HepG2 (cell line): ENCODE results near the gene PGK1. TPM values are rescaled to one million over a fixed set of nuclear protein-coding genes. Genes with fewer than 3 reads are reported as not detected.

ENCODE experiments used
- ATAC-seq: fragments of 200-7000 bp; cut with Tn5 transposase; 3 replicates; pipeline ENCODE4 v1.9.1; 2020; ENCODE audit warnings: mild to moderate bottlenecking, moderate library complexity
- BruUV-seq: library from RNA; stranded (reverse); fragments of 400-500 nt; replicated peaks from 2 replicates; lab custom pipeline; 2021; lab: Mats Ljungman, UMichigan
- CTCF ChIA-PET: fragments of 300-600 bp; formaldehyde crosslinking; extraction: SDS; loops from one replicate; lab custom pipeline; 2021; ENCODE audit warnings: low total read pairs, inconsistent platforms, low intra/inter-chr PET ratio; lab: Yijun Ruan, JAX
- POLR2A ChIA-PET: fragments of 350-600 bp; sonication (Branson Sonifier 250); formaldehyde crosslinking; loops from one replicate; lab custom pipeline; 2020; ENCODE audit warnings: antibody characterized with exemption, inconsistent platforms; lab: Yijun Ruan, JAX
- DNase-seq: peaks from one replicate; pipeline ENCODE4 v3.0.0-alpha.2; 2015; ENCODE audit warnings: low spot score
- FAIRE-seq: peaks from 3 replicates; lab custom pipeline; 2011; peaks lifted over from hg19 to GRCh38; lab: Jason Lieb, UNC
- H2AFZ ChIP-seq: one replicate; pipeline ENCODE4 v1.6.1; 2011; ENCODE audit warnings: low read length, inconsistent platforms
- H3K27ac ChIP-seq: fragments of 300-600 bp; 3 replicates; pipeline ENCODE4 v1.8.0; 2011; ENCODE audit warnings: mixed run types, mild to moderate bottlenecking, mixed read lengths, low read length, inconsistent platforms; ENCODE audit not compliant: insufficient read depth; ENCODE audit errors: extremely low read length
- H3K27me3 ChIP-seq, 2 experiments: fragments of 200-600 bp in 1 of 2; 2 replicates in 1 of 2; 3 replicates in 1 of 2; pipeline versions ENCODE4 v1.6.0 to v1.8.0; 2011; ENCODE audit warnings: low read length in 2 of 2, mild to moderate bottlenecking in 2 of 2, moderate library complexity in 2 of 2, inconsistent platforms in 1 of 2; ENCODE audit not compliant: insufficient read depth in 2 of 2, control insufficient read depth in 1 of 2
- H3K36me3 ChIP-seq, 2 experiments: fragments of 200-600 bp in 1 of 2; replicated peaks in 1 of 2; 2 replicates in 1 of 2; 3 replicates in 1 of 2; pipeline versions ENCODE4 v1.5.1 to v1.8.0; 2011; ENCODE audit warnings: low read length in 2 of 2, inconsistent platforms in 1 of 2; ENCODE audit not compliant: insufficient read depth in 2 of 2, control insufficient read depth in 1 of 2
- H3K4me1 ChIP-seq: 2 replicates; pipeline ENCODE4 v1.5.1; 2012; ENCODE audit warnings: low read length, inconsistent platforms; ENCODE audit not compliant: insufficient read depth
- H3K4me2 ChIP-seq: 2 replicates; pipeline ENCODE4 v1.6.0; 2011; ENCODE audit warnings: low read depth, low read length, inconsistent platforms
- H3K4me3 ChIP-seq, 3 experiments: fragments of 200-600 bp in 1 of 3; sonication (generic), shearing (Covaris generic) in 1 of 3; replicated peaks in 1 of 3; 2 replicates each; pipeline ENCODE4 v1.5.1; 2011 to 2016; ENCODE audit warnings: low read length in 3 of 3, inconsistent platforms in 2 of 3, low read depth in 2 of 3, mild to moderate bottlenecking in 2 of 3, control low read depth in 1 of 3, mixed read lengths in 1 of 3; ENCODE audit not compliant: insufficient read depth in 1 of 3
- H3K79me2 ChIP-seq: one replicate; pipeline ENCODE4 v1.6.1; 2011; ENCODE audit warnings: low read length, inconsistent platforms; ENCODE audit not compliant: insufficient read depth
- H3K9ac ChIP-seq: 2 replicates; pipeline ENCODE4 v1.6.0; 2011; ENCODE audit warnings: mild to moderate bottlenecking, low read depth, low read length, inconsistent platforms; ENCODE audit not compliant: insufficient read depth
- H3K9me3 ChIP-seq: 2 replicates; pipeline ENCODE4 v1.5.1; 2012; ENCODE audit warnings: mild to moderate bottlenecking, low read length
- H4K20me1 ChIP-seq: 2 replicates; pipeline ENCODE4 v1.6.0; 2011; ENCODE audit warnings: inconsistent platforms, mild to moderate bottlenecking, low read length, moderate library complexity; ENCODE audit not compliant: insufficient read depth
- CENPX ChIP-seq: sonication (generic); formaldehyde crosslinking; IDR thresholded peaks from 2 replicates; pipeline ENCODE4 v1.9.0; 2021; ENCODE audit warnings: mild to moderate bottlenecking, missing genetic modification reagents, moderate library complexity
- HNRNPK ChIP-seq: fragments of 200-400 bp; formaldehyde crosslinking; IDR thresholded peaks from 2 replicates; pipeline ENCODE4 v1.6.1; 2018; ENCODE audit warnings: low read length, low read depth, moderate library complexity, mild to moderate bottlenecking; ENCODE audit not compliant: poor library complexity, severe bottlenecking
- KDM1A ChIP-seq: IDR thresholded peaks from 2 replicates; pipeline ENCODE4 v1.6.1; 2016; ENCODE audit warnings: missing compliant biosample characterization
- MAFK ChIP-seq, 2 experiments: IDR thresholded peaks in 1 of 2; conservative IDR thresholded peaks in 1 of 2; 2 replicates each; pipeline ENCODE4 v1.6.1; 2011; ENCODE audit warnings: improper control_type of control experiment in 2 of 2, low read length in 2 of 2
- MBD4 ChIP-seq: IDR thresholded peaks from 2 replicates; pipeline ENCODE4 v1.6.1; 2012; ENCODE audit warnings: low read length, inconsistent platforms, borderline replicate concordance
- PAF1 ChIP-seq: IDR thresholded peaks from 2 replicates; pipeline ENCODE4 v1.6.1; 2016; ENCODE audit warnings: missing genetic modification reagents, missing compliant biosample characterization
- PCBP1 ChIP-seq: fragments of 200-400 bp; formaldehyde crosslinking; IDR thresholded peaks from 2 replicates; pipeline ENCODE4 v1.6.1; 2017; ENCODE audit warnings: mild to moderate bottlenecking, low read depth, low read length, borderline replicate concordance
- PLRG1 ChIP-seq: fragments of 450-650 bp; conservative IDR thresholded peaks from 2 replicates; pipeline ENCODE4 v1.6.1; 2016
- POLR2A ChIP-seq, 2 experiments: IDR thresholded peaks; 2 replicates each; pipeline ENCODE4 v1.6.1; 2011; ENCODE audit warnings: low read depth in 2 of 2, low read length in 2 of 2, mild to moderate bottlenecking in 1 of 2, moderate library complexity in 1 of 2; ENCODE audit not compliant: insufficient read depth in 1 of 2
- POLR2G ChIP-seq: fragments of 200-400 bp; formaldehyde crosslinking; IDR thresholded peaks from 2 replicates; pipeline ENCODE4 v1.6.1; 2018; ENCODE audit warnings: mild to moderate bottlenecking, low read depth, low read length, moderate library complexity
- SOX5 ChIP-seq: IDR thresholded peaks from 2 replicates; pipeline ENCODE4 v1.6.1; 2016; ENCODE audit warnings: borderline replicate concordance
- ZNF121 ChIP-seq: sonication (generic); formaldehyde crosslinking; IDR thresholded peaks from 2 replicates; pipeline ENCODE4 v1.5.0; 2020; ENCODE audit warnings: mild to moderate bottlenecking, missing genetic modification reagents
- ZNF430 ChIP-seq: sonication (generic); formaldehyde crosslinking; IDR thresholded peaks from 2 replicates; pipeline ENCODE4 v1.9.0; 2021; ENCODE audit warnings: mild to moderate bottlenecking, missing genetic modification reagents
- ZNF550 ChIP-seq: sonication (generic); formaldehyde crosslinking; IDR thresholded peaks from 2 replicates; pipeline ENCODE4 v1.4.0; 2020; ENCODE audit warnings: mild to moderate bottlenecking, missing genetic modification reagents, borderline replicate concordance
- ZNF615 ChIP-seq: sonication (generic); formaldehyde crosslinking; IDR thresholded peaks from 2 replicates; pipeline ENCODE4 v1.5.0; 2020; ENCODE audit warnings: mild to moderate bottlenecking, missing genetic modification reagents, borderline replicate concordance
- ZNF629 ChIP-seq: sonication (generic); formaldehyde crosslinking; conservative IDR thresholded peaks from 2 replicates; pipeline ENCODE4 v1.5.0; 2020; ENCODE audit warnings: missing genetic modification reagents
- WGBS: methylation state at CpG from one replicate; pipeline ENCODE4 v1.1.6; 2017; ENCODE audit warnings: low lambda C conversion rate; 5-methylcytosine and 5-hydroxymethylcytosine counted together
- in situ Hi-C: cut with HindIII; loops from 2 replicates; pipeline ENCODE4 v1.10.0; 2017; ENCODE audit warnings: low pct_unique_long_range_greater_than_20kb; ENCODE audit not compliant: extremely low pct_ligation_motif_present
- intact Hi-C: fragments of 100-400 bp; cut with micrococcal nuclease; formaldehyde crosslinking; loops from one replicate; pipeline ENCODE4 v1.10.0; 2022; ENCODE audit not compliant: unreplicated experiment
- polyA plus RNA-seq, 8 experiments: library from polyadenylated mRNA; depleted of rRNA in 3 of 8; stranded (reverse) in 7 of 8; unstranded in 1 of 8; fragments of >200 nt; fragmentation: Illumina TruSeq in 4 of 8; extraction: Trizol in 4 of 8; gene quantifications; 2 replicates each; pipeline versions ENCODE4 v1.2.1 to v1.2.3, GENCODE V29; 2011 to 2016; ENCODE audit warnings: low read depth in 4 of 8, missing spikeins in 1 of 8, mixed read lengths in 1 of 8; ENCODE audit not compliant: insufficient read depth in 1 of 8
- total RNA-seq, 5 experiments: library from RNA; depleted of rRNA; stranded (reverse); fragments of >200 nt; fragmentation: Illumina TruSeq; extraction: Trizol; gene quantifications; 2 replicates each; pipeline ENCODE4 v1.2.3, GENCODE V29; 2016; ENCODE audit warnings: low read depth in 1 of 5
- TF ChIP-seq, protein P1 (sequence below): sonication (generic); formaldehyde crosslinking; IDR thresholded peaks from 2 replicates; pipeline ENCODE4 v1.8.1; 2023; ENCODE audit warnings: mild to moderate bottlenecking, inconsistent platforms, moderate library complexity, missing genetic modification reagents, borderline replicate concordance
- TF ChIP-seq, protein P2 (sequence below): sonication (generic); formaldehyde crosslinking; IDR thresholded peaks from 2 replicates; pipeline ENCODE4 v1.5.0; 2020; ENCODE audit warnings: missing genetic modification reagents

PGK1 gene
- total and polyA plus RNA-seq, 2 of the 13 experiments (the other 11 are each of a cell fraction or from before 2014, with no cell fraction given), result 325 to 1,274 TPM

DNA sequence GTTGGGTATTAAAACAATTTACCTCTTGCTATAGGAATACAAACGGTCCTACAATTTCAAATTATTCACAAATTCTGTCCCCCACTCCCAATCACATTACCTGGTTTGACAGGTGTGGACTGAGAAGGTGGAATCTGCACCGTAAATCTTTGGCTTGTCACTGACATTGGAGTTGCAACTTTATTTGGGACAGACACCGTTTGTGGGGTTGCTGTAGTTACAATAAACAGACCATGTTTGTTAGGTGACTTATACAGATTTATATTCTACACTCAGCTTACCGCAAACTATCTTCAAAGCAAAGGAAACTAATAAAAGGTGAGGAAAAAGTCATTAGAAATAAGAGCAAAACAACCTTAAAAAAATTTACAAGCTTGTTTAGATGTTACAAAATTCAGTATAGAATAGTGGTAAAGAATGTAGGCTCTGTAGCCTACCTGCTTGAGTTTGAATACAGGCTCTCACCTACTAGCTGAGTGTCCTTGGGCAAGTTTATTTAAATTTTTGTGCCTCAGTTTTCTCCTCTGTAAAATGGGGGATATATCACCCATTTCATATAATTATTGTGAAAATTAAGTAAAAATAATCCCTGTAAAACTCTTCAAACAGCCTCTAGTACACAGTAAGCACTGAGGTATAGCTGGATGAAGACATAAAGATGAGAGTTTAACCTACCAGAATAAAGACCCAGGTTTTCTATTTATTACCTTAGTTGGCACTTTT lies 29.4 kb downstream of the PGK1 start:
- ChIA-PET POLR2A (no interaction called here), CTCF (no interaction called here)
- Histone ChIP-seq H3K4me2 (no peak overlapping the region), H2AFZ (no peak overlapping the region), H4K20me1 (peaks cover 11% of the 10 kb centered on the region), H3K9me3 (no peaks in the 10 kb centered on the region), H3K27ac (no peak overlapping the region), H3K36me3 (peaks cover 0 to 3% of the 10 kb centered on the region in 2 experiments; a peak in 1 of 5 replicates), H3K9ac (no peak overlapping the region), H3K4me1 (no peaks in the 10 kb centered on the region), H3K27me3 (no peaks in the 10 kb centered on the region), H3K4me3 (no peak overlapping the region), H3K79me2 (no peaks in the 10 kb centered on the region)
- in situ Hi-C loops (no loop called here), intact Hi-C loops (no loop called here)
- no TSS peak for BruUV-seq
- ATAC-seq (no peak), FAIRE-seq (no peak), DNase-seq (no peak)
- WGBS, result 94% methylated on average over 4 of the region's 4 CpGs
- TF ChIP-seq MBD4 (peak; percentile 30; the same call in 1 of the 2 replicates), CENPX (CRISPR knock-in tag) (no peak), PLRG1 (no peak), POLR2G (peak; percentile 43; the same call in 1 of the 2 replicates), PCBP1 (no peak), ZNF615 (no peak), ZNF629 (peak; percentile 70), ZNF430 (CRISPR knock-in tag) (no peak), MAFK (conservative IDR thresholded peaks at IDR 0.05 in 1 of 2, IDR thresholded peaks at IDR 0.05 in 1 of 2; ENCODE audit: low read length in 2 of 2) (peak in 1 of 2 experiments; percentile 48; a peak in 1 of 4 replicates), PAF1 (CRISPR knock-in tag) (no peak), HNRNPK (no peak), ZNF550 (CRISPR knock-in tag) (no peak), KDM1A (CRISPR knock-in tag) (no peak), POLR2A (IDR thresholded peaks at IDR 0.05; ENCODE audit: insufficient read depth in 1 of 2, low read depth in 2 of 2, low read length in 2 of 2) (peak in 1 of 2 experiments; percentile 39; a peak in 1 of 4 replicates), SOX5 (CRISPR knock-in tag) (no peak), ZNF121 (CRISPR knock-in tag) (no peak)
- TF ChIP-seq, protein P1, sequence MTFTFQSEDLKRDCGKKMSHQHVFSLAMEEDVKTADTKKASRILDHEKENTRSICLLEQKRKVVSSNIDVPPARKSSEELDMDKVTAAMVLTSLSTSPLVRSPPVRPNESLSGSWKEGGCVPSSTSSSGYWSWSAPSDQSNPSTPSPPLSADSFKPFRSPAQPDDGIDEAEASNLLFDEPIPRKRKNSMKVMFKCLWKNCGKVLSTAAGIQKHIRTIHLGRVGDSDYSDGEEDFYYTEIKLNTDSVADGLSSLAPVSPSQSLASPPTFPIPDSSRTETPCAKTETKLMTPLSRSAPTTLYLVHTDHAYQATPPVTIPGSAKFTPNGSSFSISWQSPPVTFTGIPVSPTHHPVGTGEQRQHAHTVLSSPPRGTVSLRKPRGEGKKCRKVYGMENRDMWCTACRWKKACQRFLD, result no peak
- TF ChIP-seq, protein P2, sequence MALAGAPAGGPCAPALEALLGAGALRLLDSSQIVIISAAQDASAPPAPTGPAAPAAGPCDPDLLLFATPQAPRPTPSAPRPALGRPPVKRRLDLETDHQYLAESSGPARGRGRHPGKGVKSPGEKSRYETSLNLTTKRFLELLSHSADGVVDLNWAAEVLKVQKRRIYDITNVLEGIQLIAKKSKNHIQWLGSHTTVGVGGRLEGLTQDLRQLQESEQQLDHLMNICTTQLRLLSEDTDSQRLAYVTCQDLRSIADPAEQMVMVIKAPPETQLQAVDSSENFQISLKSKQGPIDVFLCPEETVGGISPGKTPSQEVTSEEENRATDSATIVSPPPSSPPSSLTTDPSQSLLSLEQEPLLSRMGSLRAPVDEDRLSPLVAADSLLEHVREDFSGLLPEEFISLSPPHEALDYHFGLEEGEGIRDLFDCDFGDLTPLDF, result no peak
